IPS-11a (cell line): ENCODE data around the gene ANLN.
A peak's percentile ranks its signal among the peaks of the same experiment; 100 is the strongest.

Experiments
- H3K4me3 ChIP-seq: one replicate; pipeline ENCODE4 v1.5.1; 2013; ENCODE audit warnings: low read depth, low read length, control low read depth

The ANLN gene, protein sequence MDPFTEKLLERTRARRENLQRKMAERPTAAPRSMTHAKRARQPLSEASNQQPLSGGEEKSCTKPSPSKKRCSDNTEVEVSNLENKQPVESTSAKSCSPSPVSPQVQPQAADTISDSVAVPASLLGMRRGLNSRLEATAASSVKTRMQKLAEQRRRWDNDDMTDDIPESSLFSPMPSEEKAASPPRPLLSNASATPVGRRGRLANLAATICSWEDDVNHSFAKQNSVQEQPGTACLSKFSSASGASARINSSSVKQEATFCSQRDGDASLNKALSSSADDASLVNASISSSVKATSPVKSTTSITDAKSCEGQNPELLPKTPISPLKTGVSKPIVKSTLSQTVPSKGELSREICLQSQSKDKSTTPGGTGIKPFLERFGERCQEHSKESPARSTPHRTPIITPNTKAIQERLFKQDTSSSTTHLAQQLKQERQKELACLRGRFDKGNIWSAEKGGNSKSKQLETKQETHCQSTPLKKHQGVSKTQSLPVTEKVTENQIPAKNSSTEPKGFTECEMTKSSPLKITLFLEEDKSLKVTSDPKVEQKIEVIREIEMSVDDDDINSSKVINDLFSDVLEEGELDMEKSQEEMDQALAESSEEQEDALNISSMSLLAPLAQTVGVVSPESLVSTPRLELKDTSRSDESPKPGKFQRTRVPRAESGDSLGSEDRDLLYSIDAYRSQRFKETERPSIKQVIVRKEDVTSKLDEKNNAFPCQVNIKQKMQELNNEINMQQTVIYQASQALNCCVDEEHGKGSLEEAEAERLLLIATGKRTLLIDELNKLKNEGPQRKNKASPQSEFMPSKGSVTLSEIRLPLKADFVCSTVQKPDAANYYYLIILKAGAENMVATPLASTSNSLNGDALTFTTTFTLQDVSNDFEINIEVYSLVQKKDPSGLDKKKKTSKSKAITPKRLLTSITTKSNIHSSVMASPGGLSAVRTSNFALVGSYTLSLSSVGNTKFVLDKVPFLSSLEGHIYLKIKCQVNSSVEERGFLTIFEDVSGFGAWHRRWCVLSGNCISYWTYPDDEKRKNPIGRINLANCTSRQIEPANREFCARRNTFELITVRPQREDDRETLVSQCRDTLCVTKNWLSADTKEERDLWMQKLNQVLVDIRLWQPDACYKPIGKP

DNA sequence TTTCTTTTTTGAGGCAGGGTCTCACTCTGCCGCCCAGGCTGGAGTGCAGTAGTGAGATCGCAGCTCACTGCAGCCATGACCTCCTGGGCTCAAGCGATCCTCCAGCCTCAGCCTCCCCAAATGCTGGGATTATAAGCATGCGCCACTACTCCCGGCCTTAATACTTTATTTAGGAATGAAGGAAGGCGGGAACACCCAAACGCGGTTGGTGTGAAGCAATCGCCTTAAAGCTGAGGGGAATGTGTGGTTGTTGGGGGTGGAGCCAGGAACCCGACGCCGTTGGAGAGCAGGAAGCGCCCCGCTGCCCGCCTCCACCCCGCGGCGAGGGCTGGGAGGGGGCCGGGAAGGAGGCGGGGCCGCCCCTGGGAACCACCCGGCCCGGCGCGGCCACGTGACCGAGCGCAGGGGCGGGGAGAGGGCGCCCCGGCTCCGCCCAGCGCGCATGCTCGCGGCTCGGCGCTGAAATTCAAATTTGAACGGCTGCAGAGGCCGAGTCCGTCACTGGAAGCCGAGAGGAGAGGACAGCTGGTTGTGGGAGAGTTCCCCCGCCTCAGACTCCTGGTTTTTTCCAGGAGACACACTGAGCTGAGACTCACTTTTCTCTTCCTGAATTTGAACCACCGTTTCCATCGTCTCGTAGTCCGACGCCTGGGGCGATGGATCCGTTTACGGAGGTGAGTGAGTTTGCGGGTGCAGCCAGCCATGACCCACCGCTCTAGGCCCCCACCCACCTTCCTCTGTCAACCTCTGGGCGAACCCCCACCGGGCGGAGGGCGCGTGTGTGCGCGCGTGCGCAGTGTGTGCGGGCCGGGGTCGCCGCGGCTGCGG is at the start of gene ANLN:
Gene ANLN, plus strand, starts transcription at position 492 of the 828 bp plus-strand sequence. Its CDS starts 165 bp downstream, at position 657.
- H3K4me3 ChIP-seq = peak within 1 kb of the TSS; percentile 88

DNA sequence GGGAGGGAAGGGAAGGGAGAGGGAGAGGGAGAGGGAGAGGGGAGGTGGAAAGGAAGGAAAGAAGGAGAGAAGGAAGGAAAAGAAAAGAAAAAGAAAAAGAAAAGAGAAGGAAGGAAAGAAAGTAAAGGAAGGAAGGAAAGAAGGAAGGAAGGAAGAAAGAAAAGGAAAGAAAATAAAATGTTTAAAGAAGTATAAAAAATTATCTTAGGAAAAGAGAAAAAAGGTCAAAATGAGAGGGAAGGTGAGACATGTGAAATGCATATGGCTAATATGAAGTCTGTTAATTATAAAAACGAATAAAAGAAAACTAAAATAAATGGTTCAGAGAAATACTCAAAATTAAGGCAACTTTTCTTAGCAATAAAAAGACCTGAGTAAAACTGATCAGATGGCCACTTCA is 46.1 kb upstream of the ANLN start:
- no peak overlapping the region for H3K4me3 ChIP-seq

- no peak overlapping the region for H3K4me3 ChIP-seq
These were observed 45.0 kb upstream of the ANLN start for GRCh38 chr7:36344622-36345021.

DNA sequence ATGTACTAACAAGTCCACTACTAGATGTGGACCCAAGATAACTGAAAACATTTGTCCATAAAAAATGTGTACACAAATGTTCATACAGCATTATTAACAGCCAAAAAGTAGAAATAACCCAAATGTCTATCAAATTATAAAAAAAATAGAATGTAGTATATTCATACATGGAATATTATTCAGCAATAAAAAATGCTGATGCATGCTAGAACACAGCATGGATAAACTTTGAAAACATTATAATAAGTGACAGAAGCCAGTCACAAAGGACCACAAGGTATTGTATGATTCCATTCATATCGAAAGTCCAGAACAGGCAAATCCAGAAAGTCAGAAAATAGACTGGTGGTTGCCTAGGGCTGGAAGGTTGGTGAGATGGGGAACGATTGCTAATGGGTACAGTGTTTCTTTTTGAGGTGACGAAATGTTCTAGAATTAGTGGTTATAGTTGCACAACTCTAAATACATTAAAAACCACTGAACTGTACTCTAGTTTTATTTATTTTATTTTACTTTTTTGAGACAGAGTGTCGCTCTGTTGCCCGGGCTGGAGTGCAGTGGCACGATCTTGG is 43.3 kb upstream of the ANLN start:
- no peak overlapping the region for H3K4me3 ChIP-seq

DNA sequence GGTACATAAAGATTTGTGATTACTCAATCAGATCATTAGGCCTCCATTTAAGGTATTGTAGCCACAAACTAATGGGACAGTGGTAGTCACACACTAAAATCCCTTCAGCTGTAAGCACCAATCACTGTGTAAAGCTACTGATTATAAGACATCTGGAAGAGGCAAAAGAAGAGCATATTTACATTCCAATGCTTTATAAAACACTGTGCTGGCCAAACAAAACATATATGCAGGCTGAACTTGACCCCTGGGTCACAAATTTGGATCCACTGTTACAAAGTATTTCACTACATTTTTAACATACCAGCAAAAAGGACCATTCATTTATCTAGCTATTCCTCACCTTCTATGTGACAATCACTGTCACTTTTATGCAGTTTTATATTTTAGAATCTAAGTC is 41.4 kb upstream of the ANLN start:
- H3K4me3 ChIP-seq = no peak overlapping the region

- no peak overlapping the region for H3K4me3 ChIP-seq
These were observed 40.9 kb upstream of the ANLN start for GRCh38 chr7:36348771-36349170.

DNA sequence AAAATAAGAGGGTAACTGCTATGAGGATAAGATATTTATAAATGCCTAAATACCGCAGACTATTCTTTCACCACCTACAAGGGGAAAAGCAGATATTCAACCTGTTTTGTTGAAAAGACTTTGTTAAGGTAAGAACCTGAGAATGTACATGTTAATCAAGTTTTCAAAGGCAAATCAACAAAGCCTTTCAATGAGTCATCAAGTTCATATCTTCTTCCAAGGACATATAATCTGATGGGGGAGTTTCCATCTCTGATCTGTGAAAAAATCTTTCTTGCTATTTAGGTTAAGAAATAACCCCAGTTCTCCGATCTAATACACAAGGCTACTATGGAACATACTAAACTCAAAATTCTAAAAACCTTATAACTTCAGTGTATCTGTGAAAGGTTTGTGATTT is 40.0 kb upstream of the ANLN start:
- no peak overlapping the region for H3K4me3 ChIP-seq

- no peak overlapping the region for H3K4me3 ChIP-seq
These were observed 34.2 kb upstream of the ANLN start for GRCh38 chr7:36355490-36355889.

GRCh38 chr7:36357054-36357453 is 32.6 kb upstream of the ANLN start:
- no peak overlapping the region for H3K4me3 ChIP-seq

DNA sequence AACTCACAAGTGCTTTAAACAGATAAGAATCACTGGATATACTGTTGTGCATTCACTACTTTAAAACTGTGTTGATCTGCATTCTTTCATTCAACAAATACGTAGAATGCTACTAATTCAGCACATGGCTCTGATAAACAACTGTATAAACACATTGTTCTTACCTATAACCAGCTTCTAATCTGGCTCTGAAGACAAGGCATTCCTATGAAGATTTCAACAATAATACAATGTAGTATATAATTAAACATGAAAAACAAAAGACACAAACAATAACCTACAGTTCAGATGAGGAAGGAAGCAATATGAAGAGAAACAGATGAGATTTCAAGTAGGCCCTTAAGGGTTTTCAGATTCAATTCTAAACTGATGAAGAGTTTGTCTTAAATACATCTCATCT is 31.1 kb upstream of the ANLN start:
- no peak overlapping the region for H3K4me3 ChIP-seq

- H3K4me3 ChIP-seq = no peak overlapping the region
These were observed 29.4 kb upstream of the ANLN start for GRCh38 chr7:36360244-36360643.

- H3K4me3 ChIP-seq = no peak overlapping the region
These were observed 28.4 kb upstream of the ANLN start for GRCh38 chr7:36361227-36361626.

DNA sequence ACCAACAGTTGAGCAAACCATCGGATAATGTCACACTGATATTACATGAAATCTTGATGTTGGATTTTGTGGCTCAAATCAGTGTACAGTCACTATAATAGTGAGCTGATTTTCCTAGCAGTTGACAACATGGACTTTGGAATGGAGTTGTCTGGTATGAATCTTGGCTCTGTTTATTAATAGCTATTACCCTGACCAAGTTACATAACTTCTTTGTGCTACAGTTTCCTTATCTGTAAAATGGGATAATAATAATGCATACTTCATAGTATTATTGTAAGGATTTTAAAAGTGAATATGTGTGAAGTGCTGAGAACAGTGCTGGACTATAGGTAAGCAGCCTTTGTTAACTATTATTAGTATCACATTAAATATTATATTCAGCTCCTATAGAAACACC is 26.1 kb upstream of the ANLN start:
- no peak overlapping the region for H3K4me3 ChIP-seq

GRCh38 chr7:36366005-36366717 is 23.5 kb upstream of the ANLN start:
- peak overlapping the region; percentile 79 for H3K4me3 ChIP-seq

DNA sequence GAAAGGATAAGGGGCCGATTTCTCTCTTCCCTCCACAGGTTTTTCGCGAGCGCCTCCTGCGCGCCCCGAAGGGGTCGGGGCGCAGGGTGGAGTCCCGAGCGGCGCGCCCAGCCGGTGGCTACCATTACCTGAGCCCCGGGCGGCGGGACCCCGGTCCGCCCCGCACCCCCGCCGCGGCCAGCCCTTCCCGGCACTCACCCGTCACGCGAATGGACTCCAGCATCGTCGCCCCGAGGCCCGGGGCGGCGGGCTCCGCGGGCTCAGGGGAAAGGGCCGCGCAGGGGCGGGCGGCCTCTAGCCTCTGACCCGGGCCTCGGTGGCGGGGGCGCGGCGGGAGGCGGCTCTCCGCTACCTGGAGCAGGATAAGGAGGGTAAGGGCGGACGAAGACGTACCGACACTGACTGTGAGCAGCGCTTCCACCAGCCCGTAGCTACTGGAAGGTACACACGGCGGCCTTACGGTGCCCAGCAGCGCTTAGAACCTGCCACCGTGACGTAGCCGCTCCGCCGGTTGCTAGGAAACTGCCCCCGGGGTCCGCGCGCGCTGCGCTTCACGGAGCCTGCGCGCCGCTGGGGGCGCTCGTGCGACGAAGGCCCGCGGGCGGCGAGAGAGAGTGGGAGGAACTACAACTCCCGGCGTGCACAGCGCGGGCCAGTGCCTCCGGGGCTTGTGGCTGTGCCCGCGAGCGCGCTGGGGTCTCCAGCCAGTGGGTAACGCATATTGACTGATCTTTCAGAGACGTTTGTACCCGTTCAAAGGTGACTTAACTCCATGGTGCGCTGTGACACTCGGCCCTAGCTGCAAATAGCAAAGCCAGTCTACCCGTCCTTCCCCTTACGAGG is 22.7 kb upstream of the ANLN start:
- H3K4me3 ChIP-seq = peak overlapping the region; percentile 79

GRCh38 chr7:36367561-36368077 is 22.0 kb upstream of the ANLN start:
- H3K4me3 ChIP-seq = peak overlapping the region; percentile 79

- H3K4me3 ChIP-seq = no peak overlapping the region
These were observed 21.2 kb upstream of the ANLN start for GRCh38 chr7:36368496-36368895.

- no peak overlapping the region for H3K4me3 ChIP-seq
These were observed 20.5 kb upstream of the ANLN start for GRCh38 chr7:36369171-36369570.

GRCh38 chr7:36370046-36370445 is 19.6 kb upstream of the ANLN start:
- no peak overlapping the region for H3K4me3 ChIP-seq
